ENCODE measurements around the gene THRA.

Gene THRA

DNA sequence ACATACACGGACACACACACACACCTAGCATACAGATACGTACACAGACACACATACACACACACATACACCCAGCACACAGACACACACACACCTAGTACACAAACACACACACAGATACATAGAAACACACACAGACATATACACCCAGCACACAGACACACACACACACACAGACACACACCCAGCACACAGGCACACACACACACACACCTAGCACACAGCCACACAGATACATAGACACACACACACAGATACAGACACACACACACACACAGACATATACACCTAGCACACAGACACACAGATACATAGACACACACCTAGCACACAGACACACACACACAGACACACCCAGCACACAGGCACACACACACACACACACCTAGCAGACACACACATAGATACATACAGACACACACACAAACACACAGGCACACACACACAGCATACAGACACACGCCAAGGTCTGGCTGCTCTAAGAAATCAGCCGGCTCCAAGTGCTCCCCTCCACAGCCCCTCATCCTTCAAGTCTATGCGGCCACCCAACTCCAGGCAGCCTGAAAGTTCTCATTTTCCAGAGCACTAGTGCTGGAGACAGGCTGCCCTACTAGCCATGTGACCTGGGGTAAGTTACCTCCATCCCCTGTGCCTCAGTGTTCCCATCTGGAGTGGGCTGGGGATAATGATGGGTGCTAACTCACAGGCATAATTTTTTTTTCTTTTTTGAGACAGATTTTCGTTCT, 24.5 kb downstream of the THRA start:
- no peak overlapping the region for H3K4me3 ChIP-seq (ENCODE audit: low read length)
- TF ChIP-seq, protein P1, sequence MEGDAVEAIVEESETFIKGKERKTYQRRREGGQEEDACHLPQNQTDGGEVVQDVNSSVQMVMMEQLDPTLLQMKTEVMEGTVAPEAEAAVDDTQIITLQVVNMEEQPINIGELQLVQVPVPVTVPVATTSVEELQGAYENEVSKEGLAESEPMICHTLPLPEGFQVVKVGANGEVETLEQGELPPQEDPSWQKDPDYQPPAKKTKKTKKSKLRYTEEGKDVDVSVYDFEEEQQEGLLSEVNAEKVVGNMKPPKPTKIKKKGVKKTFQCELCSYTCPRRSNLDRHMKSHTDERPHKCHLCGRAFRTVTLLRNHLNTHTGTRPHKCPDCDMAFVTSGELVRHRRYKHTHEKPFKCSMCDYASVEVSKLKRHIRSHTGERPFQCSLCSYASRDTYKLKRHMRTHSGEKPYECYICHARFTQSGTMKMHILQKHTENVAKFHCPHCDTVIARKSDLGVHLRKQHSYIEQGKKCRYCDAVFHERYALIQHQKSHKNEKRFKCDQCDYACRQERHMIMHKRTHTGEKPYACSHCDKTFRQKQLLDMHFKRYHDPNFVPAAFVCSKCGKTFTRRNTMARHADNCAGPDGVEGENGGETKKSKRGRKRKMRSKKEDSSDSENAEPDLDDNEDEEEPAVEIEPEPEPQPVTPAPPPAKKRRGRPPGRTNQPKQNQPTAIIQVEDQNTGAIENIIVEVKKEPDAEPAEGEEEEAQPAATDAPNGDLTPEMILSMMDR (conservative IDR thresholded peaks at IDR 0.05; ENCODE audit: low read length): no peak
- no peak for DNase-seq (ENCODE audit: low read depth)

GRCh38 chr17:40087903-40088718, 25.3 kb downstream of the THRA start:
- no peak overlapping the region for H3K4me3 ChIP-seq (ENCODE audit: low read length)
- TF ChIP-seq, protein P1 (conservative IDR thresholded peaks at IDR 0.05; ENCODE audit: low read length): no peak
- no peak for DNase-seq (ENCODE audit: low read depth)

DNA sequence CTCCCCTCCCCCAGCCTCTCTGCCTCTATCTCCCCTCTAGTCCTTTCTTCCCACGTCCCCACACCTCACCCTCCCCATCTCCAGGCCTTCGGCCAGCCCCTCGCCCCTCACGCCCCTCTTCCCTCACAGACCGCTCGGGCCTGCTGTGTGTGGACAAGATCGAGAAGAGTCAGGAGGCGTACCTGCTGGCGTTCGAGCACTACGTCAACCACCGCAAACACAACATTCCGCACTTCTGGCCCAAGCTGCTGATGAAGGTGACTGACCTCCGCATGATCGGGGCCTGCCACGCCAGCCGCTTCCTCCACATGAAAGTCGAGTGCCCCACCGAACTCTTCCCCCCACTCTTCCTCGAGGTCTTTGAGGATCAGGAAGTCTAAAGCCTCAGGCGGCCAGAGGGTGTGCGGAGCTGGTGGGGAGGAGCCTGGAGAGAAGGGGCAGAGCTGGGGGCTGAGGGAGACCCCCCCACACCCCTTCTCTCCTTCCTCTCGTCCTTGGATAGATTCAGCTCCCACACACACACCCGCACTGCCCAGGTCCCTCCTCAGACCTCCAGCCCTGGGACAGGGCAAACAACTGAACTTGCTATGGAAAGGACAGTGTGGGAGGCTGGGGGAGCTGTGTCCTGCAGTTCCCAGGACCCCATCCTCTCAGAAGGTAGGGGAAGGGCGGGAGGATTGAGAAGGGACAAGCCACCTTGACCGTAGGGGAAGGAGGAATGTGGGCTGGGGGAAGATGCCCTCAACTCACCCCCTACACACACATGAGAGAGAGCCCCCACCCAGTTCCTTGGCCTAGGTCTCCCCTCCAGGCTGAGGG, 26.5 kb downstream of the THRA start:
- no peak overlapping the region for H3K4me3 ChIP-seq (ENCODE audit: low read length)
- DNase-seq (ENCODE audit: low read depth): no peak
- TF ChIP-seq, protein P1 (conservative IDR thresholded peaks at IDR 0.05; ENCODE audit: low read length): no peak

- no peak overlapping the region for H3K4me3 ChIP-seq (ENCODE audit: low read length)
- DNase-seq (ENCODE audit: low read depth): no peak
- TF ChIP-seq, protein P1 (conservative IDR thresholded peaks at IDR 0.05; ENCODE audit: low read length): no peak
Observed at GRCh38 chr17:40090237-40091119, 27.7 kb downstream of the THRA start.

- DNase-seq (ENCODE audit: low read depth): no peak
- TF ChIP-seq, protein P1 (conservative IDR thresholded peaks at IDR 0.05; ENCODE audit: low read length): no peak
- no peak overlapping the region for H3K4me3 ChIP-seq (ENCODE audit: low read length)
Observed at GRCh38 chr17:40091691-40092397, 29.1 kb downstream of the THRA start.

DNA sequence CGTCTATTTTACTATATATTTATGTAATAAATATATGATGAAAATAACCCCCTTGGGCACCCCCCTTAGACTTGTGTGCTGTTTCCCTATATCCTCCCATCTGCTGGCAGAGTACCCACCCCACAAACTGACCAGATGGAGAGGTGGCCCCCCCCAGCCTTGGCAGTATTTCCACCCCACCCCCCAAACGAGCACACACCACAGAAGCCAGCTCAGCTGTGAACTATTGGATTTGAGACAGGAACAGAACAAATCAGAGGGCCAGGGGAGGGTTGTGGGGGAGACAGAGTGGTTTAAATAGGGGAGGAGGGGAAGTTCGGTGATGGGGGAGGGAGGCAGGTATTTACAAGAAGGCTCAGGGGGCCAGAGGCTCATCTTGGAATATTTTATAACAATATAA, 29.8 kb downstream of the THRA start:
- peak; percentile 68 for DNase-seq (ENCODE audit: low read depth)
- TF ChIP-seq, protein P1 (conservative IDR thresholded peaks at IDR 0.05; ENCODE audit: low read length): no peak
- no peak overlapping the region for H3K4me3 ChIP-seq (ENCODE audit: low read length)
